ENCODE results near the gene CFTR. TPM values are rescaled to one million over a fixed set of nuclear protein-coding genes. Genes with fewer than 3 reads are reported as not detected.

The CFTR gene
- total RNA-seq, 2 experiments from 2014 or later, result not detected

DNA sequence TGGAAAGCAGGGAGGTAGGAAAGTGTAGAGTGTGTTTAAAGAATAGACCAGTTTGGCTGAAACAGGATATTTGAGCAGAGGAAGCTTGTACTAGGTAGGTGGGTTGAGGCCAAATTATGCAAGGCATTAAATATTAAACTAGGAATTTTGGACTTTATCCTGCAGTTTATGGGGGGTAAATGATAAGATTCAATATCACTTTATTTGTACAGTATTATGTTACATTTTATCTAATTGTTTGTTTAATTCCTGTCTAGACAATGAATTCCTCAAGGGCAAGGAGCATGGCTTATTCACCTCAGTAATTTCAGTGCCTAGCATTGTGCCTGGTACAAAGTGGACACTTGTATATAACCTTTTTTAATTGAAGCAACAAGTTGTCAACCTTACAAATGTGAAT, 125.9 kb downstream of the CFTR start:
- no peaks in the 10 kb centered on the region for H3K27me3 ChIP-seq (ENCODE audit: control insufficient read depth in 1 of 2, insufficient read depth in 2 of 2, low read length in 2 of 2)
- H3K9me3 ChIP-seq (ENCODE audit: control insufficient read depth in 1 of 2, insufficient read depth in 1 of 2, low read length in 2 of 2), result no peaks in the 10 kb centered on the region
- TF ChIP-seq, protein P1, sequence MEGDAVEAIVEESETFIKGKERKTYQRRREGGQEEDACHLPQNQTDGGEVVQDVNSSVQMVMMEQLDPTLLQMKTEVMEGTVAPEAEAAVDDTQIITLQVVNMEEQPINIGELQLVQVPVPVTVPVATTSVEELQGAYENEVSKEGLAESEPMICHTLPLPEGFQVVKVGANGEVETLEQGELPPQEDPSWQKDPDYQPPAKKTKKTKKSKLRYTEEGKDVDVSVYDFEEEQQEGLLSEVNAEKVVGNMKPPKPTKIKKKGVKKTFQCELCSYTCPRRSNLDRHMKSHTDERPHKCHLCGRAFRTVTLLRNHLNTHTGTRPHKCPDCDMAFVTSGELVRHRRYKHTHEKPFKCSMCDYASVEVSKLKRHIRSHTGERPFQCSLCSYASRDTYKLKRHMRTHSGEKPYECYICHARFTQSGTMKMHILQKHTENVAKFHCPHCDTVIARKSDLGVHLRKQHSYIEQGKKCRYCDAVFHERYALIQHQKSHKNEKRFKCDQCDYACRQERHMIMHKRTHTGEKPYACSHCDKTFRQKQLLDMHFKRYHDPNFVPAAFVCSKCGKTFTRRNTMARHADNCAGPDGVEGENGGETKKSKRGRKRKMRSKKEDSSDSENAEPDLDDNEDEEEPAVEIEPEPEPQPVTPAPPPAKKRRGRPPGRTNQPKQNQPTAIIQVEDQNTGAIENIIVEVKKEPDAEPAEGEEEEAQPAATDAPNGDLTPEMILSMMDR (IDR thresholded peaks at IDR 0.05), result no peak
- ChIA-PET POLR2A (no interaction called here), CTCF (no interaction called here)
- intact Hi-C loops (cut with DNase I, micrococcal nuclease), result no loop called here
- ATAC-seq (ENCODE audit: poor library complexity) (no peak), DNase-seq (no peak)
- H3K4me3 ChIP-seq (ENCODE audit: low read length), result no peak overlapping the region
- H3K9me3 Mint-ChIP-seq, result no peaks in the 10 kb centered on the region
- no peak overlapping the region for H3K27ac Mint-ChIP-seq
- H3K36me3 Mint-ChIP-seq (ENCODE audit: low read depth), result no peaks in the 10 kb centered on the region
- no peak overlapping the region for H3K27ac ChIP-seq (ENCODE audit: low read depth in 1 of 2, low read length in 2 of 2)
- H3K4me1 ChIP-seq (ENCODE audit: insufficient read depth, low read length), result no peaks in the 10 kb centered on the region
- no peaks in the 10 kb centered on the region for H3K36me3 ChIP-seq (ENCODE audit: insufficient read depth, low read length)
- H3K4me3 Mint-ChIP-seq, result no peak overlapping the region
- H3K4me1 Mint-ChIP-seq (ENCODE audit: low read depth), result no peaks in the 10 kb centered on the region
- H3K27me3 Mint-ChIP-seq, result no peaks in the 10 kb centered on the region

DNA sequence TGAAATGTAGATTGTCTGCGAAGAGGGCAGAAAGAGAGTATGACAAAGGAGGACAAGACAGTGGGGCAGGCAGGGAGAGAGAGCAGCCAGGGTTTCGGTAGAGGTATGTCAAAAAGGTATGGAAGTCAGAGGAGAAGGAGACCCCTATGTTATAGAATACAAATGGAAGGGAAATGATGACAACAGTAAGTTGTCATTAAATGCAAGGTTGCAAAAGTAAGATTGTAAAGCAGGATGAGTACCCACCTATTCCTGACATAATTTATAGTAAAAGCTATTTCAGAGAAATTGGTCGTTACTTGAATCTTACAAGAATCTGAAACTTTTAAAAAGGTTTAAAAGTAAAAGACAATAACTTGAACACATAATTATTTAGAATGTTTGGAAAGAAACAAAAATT, 126.3 kb downstream of the CFTR start:
- ATAC-seq (ENCODE audit: poor library complexity), result no peak
- TF ChIP-seq, protein P1 (IDR thresholded peaks at IDR 0.05), result no peak
- no peak overlapping the region for H3K4me3 ChIP-seq (ENCODE audit: low read length)
- H3K9me3 Mint-ChIP-seq, result no peaks in the 10 kb centered on the region
- no peak overlapping the region for H3K4me3 Mint-ChIP-seq
- ChIA-PET CTCF (no interaction called here), POLR2A (no interaction called here)
- no peaks in the 10 kb centered on the region for H3K36me3 Mint-ChIP-seq (ENCODE audit: low read depth)
- H3K9me3 ChIP-seq (ENCODE audit: control insufficient read depth in 1 of 2, insufficient read depth in 1 of 2, low read length in 2 of 2), result no peaks in the 10 kb centered on the region
- intact Hi-C loops (cut with DNase I, micrococcal nuclease), result no loop called here
- no peaks in the 10 kb centered on the region for H3K4me1 ChIP-seq (ENCODE audit: insufficient read depth, low read length)
- no peaks in the 10 kb centered on the region for H3K27me3 Mint-ChIP-seq
- no peak for DNase-seq
- no peak overlapping the region for H3K27ac ChIP-seq (ENCODE audit: low read depth in 1 of 2, low read length in 2 of 2)
- H3K36me3 ChIP-seq (ENCODE audit: insufficient read depth, low read length), result no peaks in the 10 kb centered on the region
- H3K4me1 Mint-ChIP-seq (ENCODE audit: low read depth), result no peaks in the 10 kb centered on the region
- no peaks in the 10 kb centered on the region for H3K27me3 ChIP-seq (ENCODE audit: control insufficient read depth in 1 of 2, insufficient read depth in 2 of 2, low read length in 2 of 2)
- no peak overlapping the region for H3K27ac Mint-ChIP-seq

DNA sequence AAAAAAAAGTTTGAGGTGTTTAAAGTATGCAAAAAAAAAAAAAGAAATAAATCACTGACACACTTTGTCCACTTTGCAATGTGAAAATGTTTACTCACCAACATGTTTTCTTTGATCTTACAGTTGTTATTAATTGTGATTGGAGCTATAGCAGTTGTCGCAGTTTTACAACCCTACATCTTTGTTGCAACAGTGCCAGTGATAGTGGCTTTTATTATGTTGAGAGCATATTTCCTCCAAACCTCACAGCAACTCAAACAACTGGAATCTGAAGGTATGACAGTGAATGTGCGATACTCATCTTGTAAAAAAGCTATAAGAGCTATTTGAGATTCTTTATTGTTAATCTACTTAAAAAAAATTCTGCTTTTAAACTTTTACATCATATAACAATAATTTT, 130.6 kb downstream of the CFTR start:
- H3K4me1 Mint-ChIP-seq (ENCODE audit: low read depth), result no peaks in the 10 kb centered on the region
- H3K36me3 ChIP-seq (ENCODE audit: insufficient read depth, low read length), result no peaks in the 10 kb centered on the region
- TF ChIP-seq, protein P1 (IDR thresholded peaks at IDR 0.05), result no peak
- ChIA-PET POLR2A (no interaction called here), CTCF (no interaction called here)
- no peaks in the 10 kb centered on the region for H3K4me1 ChIP-seq (ENCODE audit: insufficient read depth, low read length)
- no peaks in the 10 kb centered on the region for H3K27me3 ChIP-seq (ENCODE audit: control insufficient read depth in 1 of 2, insufficient read depth in 2 of 2, low read length in 2 of 2)
- H3K36me3 Mint-ChIP-seq (ENCODE audit: low read depth), result no peaks in the 10 kb centered on the region
- H3K4me3 ChIP-seq (ENCODE audit: low read length), result no peak overlapping the region
- no peaks in the 10 kb centered on the region for H3K27me3 Mint-ChIP-seq
- intact Hi-C loops (cut with DNase I, micrococcal nuclease), result no loop called here
- H3K27ac Mint-ChIP-seq, result no peak overlapping the region
- DNase-seq, result no peak
- no peak overlapping the region for H3K4me3 Mint-ChIP-seq
- H3K9me3 Mint-ChIP-seq, result no peaks in the 10 kb centered on the region
- ATAC-seq (ENCODE audit: poor library complexity), result no peak
- H3K9me3 ChIP-seq (ENCODE audit: control insufficient read depth in 1 of 2, insufficient read depth in 1 of 2, low read length in 2 of 2), result no peaks in the 10 kb centered on the region
- H3K27ac ChIP-seq (ENCODE audit: low read depth in 1 of 2, low read length in 2 of 2), result no peak overlapping the region

All from CD4-positive, alpha-beta T cell (primary cell).